SU-DHL-6 (cell line): Measurements from ENCODE around the gene SPATC1L.

Source experiments
- EZH2phosphoT487 ChIP-seq: fragments of 200-600 bp; sonication (generic), shearing (Covaris generic); conservative IDR thresholded peaks from 2 replicates; pipeline ENCODE4 v1.6.1; 2018; ENCODE audit warnings: mild to moderate bottlenecking, antibody characterized with exemption, low read length, moderate library complexity, mixed read lengths
- TF ChIP-seq, protein P1 (sequence below): fragments of 200-600 bp; sonication (generic); IDR thresholded peaks from one replicate; pipeline ENCODE4 v1.5.1; 2017; ENCODE audit warnings: antibody characterized with exemption, mild to moderate bottlenecking, low read length, moderate library complexity; ENCODE audit not compliant: insufficient read depth, poor library complexity, severe bottlenecking

DNA sequence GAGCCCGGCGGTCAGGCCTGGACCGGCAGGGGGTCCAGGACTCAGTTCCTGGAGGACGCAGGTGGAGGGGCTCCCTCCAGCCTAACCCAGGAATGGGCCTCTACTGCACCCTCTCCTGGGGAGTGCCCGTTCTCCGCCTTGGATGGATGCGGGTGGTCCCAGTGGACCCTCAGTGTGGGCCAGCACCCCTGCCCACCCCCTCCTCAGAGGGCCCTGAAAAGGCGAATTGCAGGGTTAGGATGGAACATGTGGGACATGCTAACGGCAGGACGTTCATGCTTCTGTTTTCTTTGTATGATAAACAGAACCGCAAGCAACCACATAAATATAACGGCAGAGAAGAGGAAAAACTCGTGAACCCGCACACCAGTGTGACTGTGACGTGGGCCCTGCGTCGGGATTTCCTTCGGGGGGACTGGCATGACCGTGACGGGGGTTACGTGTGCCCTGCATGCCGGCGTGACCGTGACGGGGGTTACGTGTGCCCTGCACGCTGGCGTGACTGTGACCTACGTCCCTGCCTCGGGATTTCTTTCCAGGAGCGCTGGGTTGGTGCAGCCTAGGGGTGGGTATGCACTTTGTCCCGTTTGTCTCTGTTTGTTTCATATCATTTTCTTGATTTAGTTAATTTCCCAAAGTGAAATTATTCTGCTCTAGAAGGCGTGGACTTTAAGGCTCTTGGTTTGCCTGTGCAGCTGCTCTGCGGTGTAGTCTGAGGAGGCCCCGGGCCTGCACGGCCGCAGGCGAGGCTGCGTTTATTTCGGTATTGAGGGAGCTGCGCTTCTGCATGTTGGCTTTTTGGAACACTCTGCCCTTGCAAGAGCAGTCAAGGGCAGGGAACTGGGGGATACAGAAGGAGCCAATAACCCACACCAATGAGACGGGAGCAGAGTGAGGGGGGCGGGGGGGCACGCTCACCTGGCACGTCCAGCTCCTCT is 32.0 kb downstream of the SPATC1L start:
- TF ChIP-seq, protein P1, sequence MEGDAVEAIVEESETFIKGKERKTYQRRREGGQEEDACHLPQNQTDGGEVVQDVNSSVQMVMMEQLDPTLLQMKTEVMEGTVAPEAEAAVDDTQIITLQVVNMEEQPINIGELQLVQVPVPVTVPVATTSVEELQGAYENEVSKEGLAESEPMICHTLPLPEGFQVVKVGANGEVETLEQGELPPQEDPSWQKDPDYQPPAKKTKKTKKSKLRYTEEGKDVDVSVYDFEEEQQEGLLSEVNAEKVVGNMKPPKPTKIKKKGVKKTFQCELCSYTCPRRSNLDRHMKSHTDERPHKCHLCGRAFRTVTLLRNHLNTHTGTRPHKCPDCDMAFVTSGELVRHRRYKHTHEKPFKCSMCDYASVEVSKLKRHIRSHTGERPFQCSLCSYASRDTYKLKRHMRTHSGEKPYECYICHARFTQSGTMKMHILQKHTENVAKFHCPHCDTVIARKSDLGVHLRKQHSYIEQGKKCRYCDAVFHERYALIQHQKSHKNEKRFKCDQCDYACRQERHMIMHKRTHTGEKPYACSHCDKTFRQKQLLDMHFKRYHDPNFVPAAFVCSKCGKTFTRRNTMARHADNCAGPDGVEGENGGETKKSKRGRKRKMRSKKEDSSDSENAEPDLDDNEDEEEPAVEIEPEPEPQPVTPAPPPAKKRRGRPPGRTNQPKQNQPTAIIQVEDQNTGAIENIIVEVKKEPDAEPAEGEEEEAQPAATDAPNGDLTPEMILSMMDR = no peak
- no peak for TF ChIP-seq EZH2phosphoT487
